Adrenal gland (tissue), 12 donors: ENCODE measurements around the gene TRAF6. TPM values are rescaled to one million over a fixed set of nuclear protein-coding genes. Genes with fewer than 3 reads are reported as not detected.

Experiments
- DNase-seq, 7 donors: peaks; one replicate each; pipeline ENCODE4 v3.0.0-alpha.2; 2019 to 2020
- H3K27ac ChIP-seq, 5 donors: fragments of 200-600 bp; sonication (generic) in 4 of 5; 1 replicate in 3 of 5; 2 replicates in 2 of 5; pipeline versions ENCODE4 v1.5.1 to v1.8.0; 2016 to 2020; ENCODE audit warnings: mild to moderate bottlenecking in 1 of 5
- H3K27me3 ChIP-seq: fragments of 200-600 bp; 2 replicates; pipeline ENCODE4 v1.8.0; 2021
- H3K36me3 ChIP-seq, 2 donors: fragments of 200-600 bp; replicated peaks in 1 of 2; 1 replicate in 1 of 2; 2 replicates in 1 of 2; pipeline versions ENCODE4 v1.5.1 to v1.8.0; 2018 to 2022
- H3K4me1 ChIP-seq, 2 donors: fragments of 200-600 bp; replicated peaks in 1 of 2; 1 replicate in 1 of 2; 2 replicates in 1 of 2; pipeline versions ENCODE4 v1.5.1 to v1.8.0; 2018 to 2021
- H3K4me3 ChIP-seq, 4 donors: fragments of 200-600 bp; sonication (generic) in 3 of 4; one replicate each; pipeline ENCODE4 v1.5.1; 2016 to 2018
- H3K9me3 ChIP-seq, 3 donors: fragments of 200-600 bp; sonication (generic) in 1 of 3; replicated peaks in 1 of 3; 1 replicate in 2 of 3; 2 replicates in 1 of 3; pipeline versions ENCODE4 v1.5.1 to v1.8.0; 2016 to 2021
- POLR2A ChIP-seq, 2 donors: fragments of 450-650 bp; IDR thresholded peaks; one replicate each; pipeline ENCODE4 v1.6.1; 2017; ENCODE audit warnings: antibody characterized with exemption in 2 of 2, mild to moderate bottlenecking in 2 of 2, moderate library complexity in 1 of 2
- WGBS, 4 donors: extraction: QIAGEN DNeasy Blood & Tissue Kit in 2 of 4; methylation state at CpG; one replicate each; pipeline versions ENCODE4 v1.1.5 to v1.1.7; 2013 to 2017; 5-methylcytosine and 5-hydroxymethylcytosine counted together
- intact Hi-C, 2 donors: fragments of 100-400 bp; cut with DNase I; formaldehyde crosslinking; loops; one replicate each; pipeline versions ENCODE4 v1.14.1 to v1.15.0; 2022 to 2023
- polyA plus RNA-seq, 3 donors: library from polyadenylated mRNA; stranded (reverse); fragments of 200-250 nt in 2 of 3; fragments of 350-450 nt in 1 of 3; fragmentation: Illumina TruSeq in 1 of 3; extraction: RNeasy Lipid Tissue Mini Kit (QIAGEN cat#74804) in 1 of 3; gene quantifications; one replicate each; pipeline ENCODE4 v1.2.3, GENCODE V29; 2013 to 2014
- total RNA-seq, 9 donors: library from RNA; depleted of rRNA in 4 of 9; stranded (reverse); fragments of >200 nt in 4 of 9; fragments of 120-200 nt in 1 of 9; fragmentation: NEBNext Ultra II Directional in 1 of 9; extraction: Animal tissue kit (Norgen Biotek cat#: 25700) in 1 of 9; gene quantifications; one replicate each; pipeline versions ENCODE4 v1.1.0 to v1.2.4, GENCODE V29; 2013 to 2023
- TF ChIP-seq, protein P1 (sequence below), 6 experiments: fragments of 450-650 bp in 4 of 6; fragments of 200-600 bp in 2 of 6; sonication (generic) in 1 of 6; IDR thresholded peaks; 1 replicate in 5 of 6; 2 replicates in 1 of 6; pipeline versions ENCODE4 v1.5.1 to v1.8.0; 2016 to 2021; ENCODE audit warnings: antibody characterized with exemption in 6 of 6, mild to moderate bottlenecking in 2 of 6, moderate library complexity in 1 of 6
- donor health status: healthy with polysubstance abuse.
- donor health status: Bipolar disorder and iron deficiency.
- donor health status: DM: yes; HTN: yes; CAD: no.
- donor health status: DM: no; HTN: no; CAD: no.
- donor health status: DM: no; HTN: no; CAD: no.
- donor health status: DM: yes; HTN: yes; CAD: no.

The TRAF6 gene
- total and polyA plus RNA-seq, 12 donors: 2.3 to 18.5 (median 14.6) TPM

DNA sequence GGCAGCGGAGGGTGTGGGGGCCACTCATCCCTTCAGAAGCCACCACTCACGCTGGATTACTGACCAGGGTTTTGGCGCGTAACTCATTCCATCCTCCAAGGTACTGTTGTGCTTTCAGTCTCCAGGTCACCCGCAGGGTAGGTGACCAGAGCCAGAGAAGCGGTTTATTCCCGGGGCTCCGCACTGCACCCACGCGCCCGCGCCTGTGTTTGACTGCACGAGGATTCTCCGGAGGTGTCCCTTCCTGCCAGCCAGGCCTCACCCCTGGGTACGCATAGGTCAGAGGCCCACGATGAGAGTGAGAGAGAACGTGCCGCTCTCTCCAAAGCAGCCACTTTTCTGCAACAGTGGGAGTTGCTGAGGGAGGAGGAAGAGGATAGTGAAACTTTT is 55.5 kb downstream of the TRAF6 start:
- DNase-seq: no peak
- Histone ChIP-seq H3K27ac (no peak overlapping the region), H3K4me3 (no peak overlapping the region), H3K9me3 (no peaks in the 10 kb centered on the region), H3K27me3 (no peaks in the 10 kb centered on the region), H3K36me3 (no peaks in the 10 kb centered on the region), H3K4me1 (peaks cover 12 to 21% of the 10 kb centered on the region in 2 donors)
- 89 to 92% (median 90%) methylated on average over 18 of the region's 18 CpGs for WGBS, 4 donors
- TF ChIP-seq, protein P1, sequence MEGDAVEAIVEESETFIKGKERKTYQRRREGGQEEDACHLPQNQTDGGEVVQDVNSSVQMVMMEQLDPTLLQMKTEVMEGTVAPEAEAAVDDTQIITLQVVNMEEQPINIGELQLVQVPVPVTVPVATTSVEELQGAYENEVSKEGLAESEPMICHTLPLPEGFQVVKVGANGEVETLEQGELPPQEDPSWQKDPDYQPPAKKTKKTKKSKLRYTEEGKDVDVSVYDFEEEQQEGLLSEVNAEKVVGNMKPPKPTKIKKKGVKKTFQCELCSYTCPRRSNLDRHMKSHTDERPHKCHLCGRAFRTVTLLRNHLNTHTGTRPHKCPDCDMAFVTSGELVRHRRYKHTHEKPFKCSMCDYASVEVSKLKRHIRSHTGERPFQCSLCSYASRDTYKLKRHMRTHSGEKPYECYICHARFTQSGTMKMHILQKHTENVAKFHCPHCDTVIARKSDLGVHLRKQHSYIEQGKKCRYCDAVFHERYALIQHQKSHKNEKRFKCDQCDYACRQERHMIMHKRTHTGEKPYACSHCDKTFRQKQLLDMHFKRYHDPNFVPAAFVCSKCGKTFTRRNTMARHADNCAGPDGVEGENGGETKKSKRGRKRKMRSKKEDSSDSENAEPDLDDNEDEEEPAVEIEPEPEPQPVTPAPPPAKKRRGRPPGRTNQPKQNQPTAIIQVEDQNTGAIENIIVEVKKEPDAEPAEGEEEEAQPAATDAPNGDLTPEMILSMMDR (IDR thresholded peaks at IDR 0.05): no peak
- TF ChIP-seq POLR2A (IDR thresholded peaks at IDR 0.05): no peak
- intact Hi-C loops: no loop called here

DNA sequence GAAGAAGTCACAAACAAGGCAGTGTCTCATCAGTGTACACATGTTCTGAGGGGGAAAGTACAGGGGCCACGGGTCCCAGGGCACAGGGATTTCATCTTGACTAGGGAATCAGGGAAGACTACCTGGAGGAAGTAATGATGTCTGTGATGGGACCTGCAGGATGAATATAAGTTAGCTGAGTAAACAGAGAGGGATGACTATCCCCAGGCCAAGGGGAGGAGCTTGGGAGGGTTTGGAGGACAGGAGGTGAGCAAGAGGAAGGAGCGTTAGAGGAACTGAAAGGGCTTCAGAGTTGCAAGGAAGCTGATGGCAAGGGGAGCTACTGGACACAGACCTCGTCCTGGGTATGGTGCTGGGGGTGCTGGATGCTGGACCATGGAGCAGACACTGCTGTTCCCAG is 56.4 kb downstream of the TRAF6 start:
- Histone ChIP-seq H3K36me3 (no peaks in the 10 kb centered on the region), H3K4me1 (peaks cover 12 to 21% of the 10 kb centered on the region in 2 donors), H3K4me3 (no peak overlapping the region), H3K9me3 (no peaks in the 10 kb centered on the region), H3K27ac (no peak overlapping the region), H3K27me3 (no peaks in the 10 kb centered on the region)
- no peak for DNase-seq
- WGBS, 4 donors: 63 to 74% (median 70%) methylated on average over 3 of the region's 3 CpGs
- intact Hi-C loops: no loop called here
- no peak for TF ChIP-seq POLR2A (IDR thresholded peaks at IDR 0.05)
- TF ChIP-seq, protein P1 (IDR thresholded peaks at IDR 0.05): no peak

DNA sequence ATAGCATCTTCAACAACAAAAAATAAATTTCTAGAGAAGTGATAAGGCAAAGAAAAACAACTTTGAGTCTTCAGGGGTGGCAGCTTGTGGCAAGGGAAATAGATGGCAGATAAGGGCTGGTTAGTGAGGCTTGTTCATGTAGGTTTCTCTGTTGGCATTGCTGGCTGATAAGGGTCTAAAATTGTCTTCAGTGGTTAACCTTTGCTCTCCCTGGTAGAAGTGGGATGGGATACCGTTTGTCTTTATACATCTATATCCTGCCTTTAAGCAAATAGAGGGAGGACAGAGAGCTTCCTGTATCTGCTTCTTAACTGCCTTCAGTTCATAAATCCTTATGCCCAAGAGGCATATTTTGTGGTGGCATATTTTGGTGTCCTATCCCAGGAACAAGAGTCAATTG is 57.1 kb downstream of the TRAF6 start:
- Histone ChIP-seq H3K27me3 (no peaks in the 10 kb centered on the region), H3K27ac (no peak overlapping the region), H3K36me3 (no peaks in the 10 kb centered on the region), H3K9me3 (no peaks in the 10 kb centered on the region), H3K4me1 (peaks cover 12 to 21% of the 10 kb centered on the region in 2 donors), H3K4me3 (no peak overlapping the region)
- intact Hi-C loops: no loop called here
- DNase-seq: no peak
- TF ChIP-seq, protein P1 (IDR thresholded peaks at IDR 0.05): no peak
- WGBS, 4 donors: 45 to 72% (median 48%) methylated on average over 1 of the region's 1 CpG

DNA sequence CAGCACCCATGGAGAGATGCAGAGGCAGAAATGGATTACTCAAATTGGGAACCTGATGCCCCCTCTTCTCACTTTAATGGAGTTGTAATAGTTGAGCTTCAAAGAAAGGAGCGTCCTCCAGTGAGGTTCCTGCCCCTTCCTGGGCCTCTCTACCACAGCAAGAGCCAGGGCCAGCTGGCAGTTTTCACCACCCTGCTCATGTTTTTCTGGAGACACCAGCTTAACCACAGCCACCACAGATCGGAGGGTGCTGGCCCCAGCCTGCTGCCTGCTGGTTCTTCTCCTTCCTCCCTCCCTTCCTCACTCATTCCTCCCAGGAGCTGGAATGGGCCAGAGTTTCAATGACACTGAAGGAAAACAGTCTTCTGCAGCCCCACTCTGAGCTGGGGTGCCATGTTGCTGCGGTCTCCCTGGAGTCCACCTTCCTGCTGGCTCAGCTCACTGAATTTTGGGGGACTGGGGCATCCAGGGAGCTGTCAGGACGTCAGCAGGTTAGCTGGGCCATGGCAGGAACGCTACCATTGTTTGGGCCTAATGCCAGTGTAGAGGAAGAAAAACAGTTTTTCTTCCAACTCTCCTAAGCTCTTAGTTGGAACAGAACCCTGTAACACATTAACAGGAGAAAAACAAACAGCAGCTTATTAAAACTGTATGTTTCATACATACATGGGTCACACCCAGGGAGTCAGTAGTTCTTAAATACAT is 57.7 kb downstream of the TRAF6 start:
- H3K9me3 ChIP-seq: no peaks in the 10 kb centered on the region
- no peaks in the 10 kb centered on the region for H3K27me3 ChIP-seq
- no peak for DNase-seq
- WGBS, 4 donors: 72 to 87% (median 81%) methylated on average over 5 of the region's 5 CpGs
- peaks cover 12 to 21% of the 10 kb centered on the region in 2 donors for H3K4me1 ChIP-seq
- no peaks in the 10 kb centered on the region for H3K36me3 ChIP-seq
- intact Hi-C loops: no loop called here
- no peak overlapping the region for H3K27ac ChIP-seq
- H3K4me3 ChIP-seq: no peak overlapping the region
- TF ChIP-seq, protein P1 (IDR thresholded peaks at IDR 0.05): no peak
